ENCODE data around the gene SLC66A2. TPM values are rescaled to one million over a fixed set of nuclear protein-coding genes. Genes with fewer than 3 reads are reported as not detected.

SLC66A2 gene
- total RNA-seq, 2 experiments from 2014 or later = 29.2 to 30.7 TPM

DNA sequence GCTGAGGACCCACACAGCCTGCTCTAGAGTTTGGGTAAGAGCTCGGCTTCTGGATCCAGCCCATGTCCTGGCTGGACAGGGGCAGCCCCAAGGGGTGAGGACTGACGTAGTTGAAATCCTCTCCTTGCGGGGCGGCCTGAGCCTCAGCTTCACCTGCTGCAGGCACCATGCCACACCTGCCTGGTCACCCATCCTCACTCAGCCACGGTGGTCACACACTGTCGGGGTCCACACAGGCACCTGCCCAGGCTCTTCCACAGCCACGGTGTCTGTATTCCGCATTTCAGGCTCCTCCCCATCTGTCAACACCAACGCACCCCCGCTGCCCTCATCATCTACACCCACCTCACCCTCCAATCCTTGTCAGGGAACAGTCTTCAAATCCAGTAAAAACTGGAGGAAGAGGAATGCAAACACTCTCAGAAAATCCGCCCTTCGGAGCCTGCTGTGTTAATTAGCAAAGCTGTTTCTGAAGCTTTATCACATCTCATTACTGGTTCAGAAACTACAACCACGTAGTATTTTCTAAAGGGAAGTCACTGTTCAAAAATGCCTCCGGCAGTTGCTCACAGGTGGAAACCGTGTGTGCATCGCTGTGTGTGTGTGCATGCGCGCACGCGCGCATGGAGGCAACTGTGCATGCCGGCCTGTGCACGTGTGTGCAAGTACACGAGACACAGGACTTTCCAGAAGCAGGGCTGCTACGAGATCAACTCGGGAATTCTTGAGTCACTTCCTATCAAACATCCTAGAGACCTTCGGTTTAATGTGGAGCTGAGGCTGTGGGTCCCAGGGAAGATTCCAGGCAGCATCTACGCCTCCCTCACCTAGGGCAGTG, 38.2 kb downstream of the SLC66A2 start:
- ChIA-PET POLR2A (no interaction called here), CTCF (no interaction called here)

DNA sequence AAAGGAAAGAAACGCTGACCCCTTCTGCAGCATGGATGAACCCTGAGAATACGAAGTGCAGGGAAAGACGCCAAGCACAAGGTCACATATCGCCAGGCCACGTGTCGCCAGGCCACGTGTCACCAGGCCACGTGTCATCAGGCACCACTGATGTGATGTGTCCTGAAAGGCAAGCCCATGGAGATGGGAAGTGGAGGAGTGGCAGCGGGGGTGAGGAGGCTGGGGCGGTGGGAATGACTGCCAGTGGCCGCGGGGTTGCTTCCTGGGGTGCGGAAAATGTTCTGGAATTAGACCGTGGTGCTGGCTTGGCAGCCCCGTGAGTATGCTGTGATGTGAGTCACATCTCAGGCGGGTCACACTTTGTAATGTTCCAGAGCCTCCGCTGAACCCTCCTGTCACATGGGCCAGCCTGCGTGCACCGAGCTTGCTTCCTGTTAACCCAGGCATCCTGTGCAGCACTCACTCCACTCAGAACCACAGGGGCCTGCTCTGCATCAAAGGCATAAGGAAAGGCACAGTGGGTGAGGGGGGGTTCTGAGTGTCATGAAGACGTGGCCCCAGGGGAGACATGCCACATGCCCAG, 39.0 kb downstream of the SLC66A2 start:
- POLR2A ChIA-PET = no interaction called here
- CTCF ChIA-PET = no interaction called here

DNA sequence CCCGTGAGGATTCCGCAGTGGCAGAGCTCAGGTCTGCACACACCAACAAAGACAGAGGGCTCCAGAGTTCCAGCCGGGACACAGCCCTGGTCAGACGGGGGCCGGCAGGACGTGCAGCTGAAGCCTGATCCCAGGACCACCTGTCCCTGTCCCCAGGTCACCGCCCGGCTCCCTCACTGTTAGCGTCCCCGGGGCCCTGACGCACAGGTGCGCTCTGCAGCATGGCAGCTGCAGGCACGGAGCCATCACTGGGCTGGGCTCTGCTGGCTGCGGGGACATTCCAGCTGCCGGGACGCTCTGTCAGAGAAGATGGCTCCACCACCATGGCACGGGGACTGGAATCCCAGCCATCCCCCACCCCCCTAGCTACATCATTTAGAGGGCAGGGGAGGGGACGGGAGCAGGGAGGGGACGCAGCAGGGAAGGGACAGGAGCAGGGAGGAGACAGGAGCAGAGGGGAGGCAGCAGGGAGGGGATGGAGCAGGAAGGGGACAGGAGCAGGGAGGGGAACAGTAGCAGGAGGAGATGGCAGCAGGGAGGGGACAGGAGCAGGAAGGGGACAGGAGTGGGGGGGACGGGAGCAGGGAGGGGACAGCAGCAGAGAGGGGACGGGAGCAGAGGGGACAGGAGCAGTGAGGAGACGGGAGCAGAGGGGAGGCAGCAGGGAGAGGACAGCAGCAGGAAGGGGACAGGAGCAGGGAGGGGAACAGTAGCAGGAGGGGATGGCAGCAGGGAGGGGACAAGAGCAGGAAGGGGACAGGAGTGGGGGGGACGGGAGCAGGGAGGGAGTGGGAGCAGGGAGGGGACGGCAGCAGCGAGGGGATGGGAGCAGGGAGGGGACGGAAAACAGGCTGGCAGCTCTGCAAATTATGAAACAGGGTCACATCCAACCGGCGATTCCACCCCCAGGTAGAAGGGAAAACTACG, 39.8 kb downstream of the SLC66A2 start:
- ChIA-PET CTCF (no interaction called here), POLR2A (no interaction called here)

- ChIA-PET CTCF (no interaction called here), POLR2A (no interaction called here)
Observed at GRCh38 chr18:79910563-79911343, 40.7 kb downstream of the SLC66A2 start.

DNA sequence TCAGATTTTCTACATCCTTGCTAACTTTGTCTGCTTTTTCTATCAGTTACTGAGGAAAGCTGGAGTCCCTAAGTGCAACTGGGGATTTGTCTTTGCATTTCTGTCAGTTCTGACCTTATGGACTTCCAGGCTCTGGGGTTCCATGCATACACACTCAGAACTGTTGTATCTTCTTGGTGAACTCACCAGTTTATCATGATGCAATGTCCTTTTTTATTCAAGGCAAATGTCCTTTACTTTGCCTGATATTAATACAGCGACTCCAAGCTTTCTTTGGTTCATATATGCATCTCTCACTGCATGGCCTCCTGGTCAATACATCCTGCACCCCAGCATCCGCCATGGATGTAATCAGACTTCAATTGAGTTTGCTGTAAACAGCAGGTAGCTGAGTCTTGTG, 44.7 kb downstream of the SLC66A2 start:
- CTCF ChIA-PET = no interaction called here
- POLR2A ChIA-PET = no interaction called here

DNA sequence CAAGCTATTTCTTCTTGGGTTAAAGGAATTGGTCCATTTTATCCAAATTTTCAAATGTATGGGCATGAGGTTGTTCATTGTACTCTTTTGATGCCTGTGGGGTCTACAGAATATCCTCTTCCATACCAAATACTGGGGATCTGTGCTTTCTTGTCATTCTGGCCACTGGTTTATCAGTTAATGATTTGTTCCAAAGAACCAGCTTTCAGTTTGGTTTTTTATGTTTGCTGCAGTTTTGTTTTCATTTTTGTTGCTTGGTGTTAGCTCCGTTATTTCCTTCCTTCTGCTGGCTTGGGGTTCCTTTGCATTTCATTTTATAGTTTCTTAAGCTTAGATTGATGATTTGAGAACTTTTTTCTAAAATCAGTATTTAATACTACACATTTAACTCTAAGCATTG, 45.5 kb downstream of the SLC66A2 start:
- POLR2A ChIA-PET = no interaction called here
- CTCF ChIA-PET = no interaction called here

- CTCF ChIA-PET = no interaction called here
- POLR2A ChIA-PET = no interaction called here
Observed at GRCh38 chr18:79905389-79905911, 46.0 kb downstream of the SLC66A2 start.

- POLR2A ChIA-PET = no interaction called here
- CTCF ChIA-PET = no interaction called here
Observed at GRCh38 chr18:79904357-79905147, 46.9 kb downstream of the SLC66A2 start.

DNA sequence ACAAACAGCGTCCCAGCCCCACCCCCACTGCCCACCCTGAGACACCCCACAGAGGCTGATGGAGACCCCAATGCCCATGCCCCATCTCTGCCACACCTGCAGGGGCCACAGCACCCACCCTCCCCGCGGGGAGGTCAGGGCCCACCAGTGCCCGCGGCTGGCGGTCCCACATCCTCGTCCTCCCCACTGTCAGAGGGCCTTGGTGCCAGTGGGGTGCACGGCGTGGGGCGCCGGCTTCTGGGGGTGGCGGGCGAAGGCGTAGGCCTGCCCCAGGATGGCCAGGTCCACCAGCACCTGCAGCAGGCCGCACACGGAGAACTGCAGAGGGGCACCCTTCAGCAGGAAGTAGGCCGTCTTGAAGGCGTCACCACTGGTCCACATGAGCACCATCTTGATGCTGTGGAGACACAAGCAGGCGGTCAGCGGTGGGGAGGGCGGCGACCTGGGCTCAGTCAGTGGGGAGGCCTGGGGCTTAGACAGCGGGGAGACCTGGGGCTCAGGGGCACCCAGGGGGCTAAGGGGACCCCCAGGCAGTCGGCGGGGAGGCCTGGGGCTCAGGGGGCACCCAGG, 47.6 kb downstream of the SLC66A2 start:
- POLR2A ChIA-PET = no interaction called here

DNA sequence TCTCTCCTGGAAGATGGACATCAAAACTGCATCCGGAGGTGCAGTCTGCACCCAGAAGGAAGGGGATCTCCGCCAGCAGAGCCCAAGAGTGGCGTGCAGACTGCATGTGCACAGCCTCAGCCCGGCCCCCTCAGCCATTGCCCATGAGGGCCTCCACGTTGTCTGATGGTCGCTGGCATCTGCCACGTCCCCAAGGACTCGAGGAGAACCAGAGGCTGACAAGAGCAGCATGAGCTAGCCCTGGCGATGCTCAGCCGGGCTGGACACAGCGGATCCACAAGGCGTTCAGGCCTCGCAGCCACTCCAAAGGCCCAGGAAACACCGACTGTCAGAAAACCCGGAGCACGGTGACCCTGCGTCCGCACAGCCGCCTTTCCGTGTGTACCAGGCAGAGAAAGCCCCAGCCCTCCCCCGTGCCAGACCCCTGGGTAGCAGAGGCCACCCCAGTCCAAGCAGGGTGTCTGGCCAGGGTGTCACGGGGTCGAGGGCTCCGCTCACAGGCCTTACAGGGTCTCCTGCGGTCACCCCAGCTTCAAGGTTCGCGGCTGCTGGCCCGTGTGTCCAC, 48.3 kb downstream of the SLC66A2 start:
- ChIA-PET POLR2A (no interaction called here), CTCF (no interaction called here)

More for the DNA sequence above, 47.6 kb downstream of the SLC66A2 start:
- CTCF ChIA-PET = no interaction called here

- ChIA-PET POLR2A (no interaction called here), CTCF (no interaction called here)
Observed at GRCh38 chr18:79902640-79903039, 48.8 kb downstream of the SLC66A2 start.

DNA sequence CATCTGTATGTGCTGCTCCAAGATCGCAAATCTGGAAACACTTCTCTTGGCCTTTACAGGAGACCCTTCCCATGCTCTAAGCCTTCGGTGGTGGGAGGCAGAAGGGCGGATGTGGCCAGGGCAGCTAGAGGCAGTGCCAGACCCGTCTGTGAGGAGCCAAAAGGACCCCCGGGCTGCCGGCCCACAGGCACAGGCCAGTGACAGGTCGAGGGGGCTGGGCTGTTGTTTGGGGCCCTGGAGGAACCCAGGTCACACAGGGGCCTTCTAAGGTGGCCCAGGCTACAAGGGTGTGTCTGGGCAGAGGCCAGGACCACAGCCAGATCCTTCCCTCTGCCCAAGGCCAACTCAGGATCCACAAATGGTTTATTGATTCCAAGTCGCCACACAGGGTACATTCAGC, 49.4 kb downstream of the SLC66A2 start:
- ChIA-PET CTCF (no interaction called here), POLR2A (no interaction called here)

DNA sequence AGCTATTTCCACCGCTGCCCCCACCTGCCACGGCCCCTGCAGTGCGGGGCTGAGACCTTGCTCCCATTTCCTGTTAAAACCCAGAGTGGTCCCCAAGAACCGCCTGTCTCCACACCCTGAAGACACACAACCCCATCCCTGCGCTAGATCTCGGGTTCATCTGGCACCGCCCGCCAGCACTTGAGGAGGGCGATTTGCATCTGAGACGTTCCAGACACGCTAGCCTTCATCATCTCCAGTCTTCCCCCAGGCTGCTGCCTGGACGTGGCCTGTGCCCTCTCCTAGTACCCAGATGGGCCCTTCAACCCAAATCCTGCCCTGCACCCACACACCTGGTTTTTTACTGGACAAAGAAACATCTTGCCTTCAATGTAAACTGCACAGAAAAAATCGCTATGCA, 49.8 kb downstream of the SLC66A2 start:
- CTCF ChIA-PET = no interaction called here
- POLR2A ChIA-PET = no interaction called here

- ChIA-PET CTCF (no interaction called here), POLR2A (no interaction called here)
Observed at GRCh38 chr18:79900610-79901570, 50.6 kb downstream of the SLC66A2 start.

DNA sequence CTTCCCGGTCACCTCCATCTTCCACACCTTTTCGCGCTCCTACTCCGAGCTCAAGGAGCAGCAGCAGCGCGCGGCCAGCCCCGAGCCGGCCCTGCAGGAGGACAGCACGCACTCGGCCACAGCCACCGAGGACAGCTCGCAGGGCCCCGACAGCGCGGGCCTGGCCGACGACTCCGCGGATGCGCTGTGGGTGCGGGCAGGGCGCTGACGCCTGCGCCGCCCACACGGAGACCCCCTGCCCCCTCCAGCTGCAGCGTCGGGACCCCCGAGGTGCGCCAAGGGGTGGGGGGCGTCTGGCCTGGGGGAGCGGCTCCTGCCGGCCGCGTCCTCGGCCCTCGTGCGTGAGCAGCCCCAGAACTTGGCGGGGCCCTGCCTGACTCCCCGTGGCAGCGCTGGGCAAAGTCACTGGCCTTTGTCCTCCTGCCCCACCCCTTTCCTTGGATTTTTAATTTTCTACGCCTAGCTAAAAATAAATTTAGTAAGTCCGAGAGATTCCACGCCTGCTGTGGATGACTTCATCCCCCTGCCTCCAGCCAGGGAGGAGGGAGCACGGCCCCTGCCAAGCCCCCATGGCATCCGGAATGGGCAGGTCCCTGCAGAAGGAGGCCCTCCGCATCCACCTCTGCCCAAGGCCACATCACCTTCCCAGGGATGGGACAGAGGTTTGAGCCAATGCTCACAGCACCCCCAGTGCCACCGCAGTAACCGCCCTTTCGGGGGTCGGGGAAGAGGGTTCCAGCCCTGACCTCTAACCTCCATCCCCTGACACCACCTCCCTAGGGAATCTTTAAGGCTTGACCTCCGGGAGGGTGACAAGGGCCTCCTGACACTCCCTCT, 51.6 kb downstream of the SLC66A2 start:
- ChIA-PET CTCF (no interaction called here), POLR2A (no interaction called here)

DNA sequence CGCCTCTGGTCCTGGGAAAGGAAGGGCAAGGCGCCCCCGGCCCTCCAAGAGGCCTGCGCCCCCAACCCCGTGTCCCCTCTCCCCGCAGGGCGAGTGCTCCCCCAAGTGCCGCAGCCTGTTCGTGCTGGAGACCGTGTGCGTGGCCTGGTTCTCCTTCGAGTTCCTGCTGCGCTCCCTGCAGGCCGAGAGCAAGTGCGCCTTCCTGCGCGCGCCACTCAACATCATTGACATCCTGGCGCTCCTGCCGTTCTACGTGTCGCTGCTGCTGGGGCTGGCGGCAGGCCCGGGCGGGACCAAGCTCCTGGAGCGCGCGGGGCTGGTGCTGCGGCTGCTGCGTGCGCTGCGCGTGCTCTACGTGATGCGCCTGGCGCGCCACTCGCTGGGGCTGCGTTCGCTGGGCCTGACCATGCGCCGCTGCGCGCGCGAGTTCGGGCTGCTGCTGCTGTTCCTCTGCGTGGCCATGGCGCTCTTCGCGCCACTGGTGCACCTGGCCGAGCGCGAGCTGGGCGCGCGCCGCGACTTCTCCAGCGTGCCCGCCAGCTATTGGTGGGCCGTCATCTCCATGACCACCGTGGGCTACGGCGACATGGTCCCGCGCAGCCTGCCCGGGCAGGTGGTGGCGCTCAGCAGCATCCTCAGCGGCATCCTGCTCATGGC, 52.4 kb downstream of the SLC66A2 start:
- ChIA-PET POLR2A (no interaction called here), CTCF (no interaction called here)

All from activated CD8-positive, alpha-beta memory T cell treated with anti-CD3 and anti-CD28 coated beads for 36 hours (primary cell).